Neuronal stem cell (in vitro differentiated cells): ENCODE measurements around the gene TMEM151B.

ENCODE experiments used
- DNase-seq: peaks from one replicate; pipeline ENCODE4 v3.0.0-alpha.2; 2013; ENCODE audit warnings: low spot score
- H2AFZ ChIP-seq: one replicate; pipeline ENCODE4 v1.6.1; 2013; ENCODE audit warnings: mild to moderate bottlenecking, low read length, inconsistent platforms
- H2AK5ac ChIP-seq: 2 replicates; pipeline ENCODE4 v1.6.1; 2013; ENCODE audit warnings: low read depth, mild to moderate bottlenecking, inconsistent platforms, low read length, moderate library complexity, mixed read lengths
- H2BK120ac ChIP-seq: 2 replicates; pipeline ENCODE4 v1.6.1; 2013; ENCODE audit warnings: low read depth, mild to moderate bottlenecking, inconsistent platforms, low read length, moderate library complexity, mixed read lengths
- H2BK12ac ChIP-seq: one replicate; pipeline ENCODE4 v1.6.1; 2013; ENCODE audit warnings: low read length, inconsistent platforms
- H2BK15ac ChIP-seq: 2 replicates; pipeline ENCODE4 v1.6.1; 2013; ENCODE audit warnings: mild to moderate bottlenecking, low read length, inconsistent platforms, mixed read lengths
- H2BK5ac ChIP-seq: one replicate; pipeline ENCODE4 v1.6.1; 2013; ENCODE audit warnings: inconsistent platforms, mild to moderate bottlenecking, low read length, moderate library complexity
- H3K14ac ChIP-seq: one replicate; pipeline ENCODE4 v1.6.1; 2013; ENCODE audit warnings: low read length, inconsistent platforms
- H3K18ac ChIP-seq: 2 replicates; pipeline ENCODE4 v1.6.1; 2013; ENCODE audit warnings: low read length, inconsistent platforms
- H3K23ac ChIP-seq: 2 replicates; pipeline ENCODE4 v1.6.1; 2013; ENCODE audit warnings: low read depth, mild to moderate bottlenecking, mixed read lengths, low read length, inconsistent platforms; ENCODE audit not compliant: poor library complexity
- H3K27ac ChIP-seq: replicated peaks from 3 replicates; pipeline ENCODE4 v1.5.1; 2013; ENCODE audit warnings: low read length, inconsistent platforms
- H3K27me3 ChIP-seq, 3 experiments: 2 replicates each; pipeline ENCODE4 v1.6.1; 2013; ENCODE audit warnings: low read length in 3 of 3, mild to moderate bottlenecking in 2 of 3, inconsistent platforms in 1 of 3, low read depth in 1 of 3, mixed read lengths in 1 of 3, moderate library complexity in 1 of 3; ENCODE audit not compliant: control insufficient read depth in 3 of 3, insufficient read depth in 3 of 3
- H3K36me3 ChIP-seq, 2 donors: replicated peaks in 1 of 2; 2 replicates each; pipeline ENCODE4 v1.6.1; 2013; ENCODE audit warnings: low read length in 2 of 2; ENCODE audit not compliant: control insufficient read depth in 2 of 2, insufficient read depth in 2 of 2
- H3K4ac ChIP-seq: 2 replicates; pipeline ENCODE4 v1.6.1; 2013; ENCODE audit warnings: inconsistent platforms, mild to moderate bottlenecking, low read length, moderate library complexity
- H3K4me1 ChIP-seq, 2 donors: 1 replicate in 1 of 2; 2 replicates in 1 of 2; pipeline ENCODE4 v1.6.1; 2013; ENCODE audit warnings: low read length in 2 of 2, low read depth in 1 of 2; ENCODE audit not compliant: control insufficient read depth in 2 of 2, insufficient read depth in 1 of 2
- H3K4me2 ChIP-seq: one replicate; pipeline ENCODE4 v1.6.1; 2013; ENCODE audit warnings: mild to moderate bottlenecking, low read length, inconsistent platforms; ENCODE audit not compliant: insufficient read depth, poor library complexity, severe bottlenecking
- H3K4me3 ChIP-seq, 2 donors: 2 replicates each; pipeline ENCODE4 v1.5.1; 2013; ENCODE audit warnings: low read length in 2 of 2, mild to moderate bottlenecking in 2 of 2, inconsistent platforms in 1 of 2, moderate library complexity in 1 of 2
- H3K79me1 ChIP-seq: one replicate; pipeline ENCODE4 v1.6.1; 2013; ENCODE audit warnings: low read depth, mild to moderate bottlenecking, inconsistent platforms, low read length, moderate library complexity
- H3K9ac ChIP-seq: one replicate; pipeline ENCODE4 v1.6.1; 2013; ENCODE audit warnings: mild to moderate bottlenecking, low read depth, low read length, inconsistent platforms; ENCODE audit not compliant: poor library complexity
- H3K9me3 ChIP-seq, 2 donors: replicated peaks in 1 of 2; 2 replicates each; pipeline versions ENCODE3 to v1.6.1; 2013; ENCODE audit warnings: low read length in 2 of 2, mild to moderate bottlenecking in 2 of 2, inconsistent platforms in 1 of 2, low read depth in 1 of 2, mixed read lengths in 1 of 2, moderate library complexity in 1 of 2; ENCODE audit not compliant: control insufficient read depth in 2 of 2, insufficient read depth in 1 of 2
- H4K8ac ChIP-seq: one replicate; pipeline ENCODE4 v1.6.1; 2013; ENCODE audit warnings: low read depth, mild to moderate bottlenecking, inconsistent platforms, low read length, moderate library complexity
- H4K91ac ChIP-seq: one replicate; pipeline ENCODE4 v1.6.1; 2013; ENCODE audit warnings: low read length, low read depth, mild to moderate bottlenecking, inconsistent platforms; ENCODE audit not compliant: poor library complexity
- WGBS, 2 donors: extraction: QIAGEN DNeasy Blood & Tissue Kit; methylation state at CpG; one replicate each; pipeline ENCODE4 v1.1.7; 2013; ENCODE audit warnings: missing lambda C conversion rate in 2 of 2, mixed read lengths in 1 of 2; ENCODE audit not compliant: insufficient read length in 2 of 2, insufficient replicate concordance in 1 of 2; ENCODE audit errors: extremely low coverage in 2 of 2; 5-methylcytosine and 5-hydroxymethylcytosine counted together

Gene TMEM151B

DNA sequence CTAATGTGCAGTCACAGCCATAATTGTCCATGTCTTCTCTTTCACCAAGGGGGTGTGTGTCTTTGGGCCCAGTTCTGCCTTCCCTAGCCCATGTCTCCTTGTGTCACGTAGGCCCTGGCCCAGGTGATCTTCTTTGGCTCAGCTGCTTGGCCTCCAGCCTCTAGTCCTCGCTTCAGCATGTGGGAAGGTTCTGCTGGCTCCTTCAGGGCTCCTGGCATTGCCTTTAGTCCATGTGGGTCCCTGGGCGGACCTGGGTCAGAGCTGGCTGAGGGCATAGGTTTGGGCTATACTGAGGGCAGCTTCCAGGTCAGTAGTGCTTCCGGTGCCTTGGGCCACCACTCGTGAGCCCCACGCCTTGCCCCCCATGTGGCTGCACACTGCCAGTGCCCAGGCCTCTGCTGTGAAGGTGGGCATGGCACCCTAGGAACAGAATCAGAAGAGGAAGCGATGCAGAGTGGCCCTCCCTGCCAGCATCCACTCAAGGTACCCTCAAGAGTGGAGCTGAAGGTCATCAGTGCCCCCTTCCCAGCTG is 30.1 kb downstream of the TMEM151B start:
- no peak overlapping the region for H4K91ac ChIP-seq
- H3K4me2 ChIP-seq = no peak overlapping the region
- H2AK5ac ChIP-seq = no peak overlapping the region
- H3K18ac ChIP-seq = no peak overlapping the region
- peaks cover 49 to 66% of the 10 kb centered on the region in 2 donors for H3K36me3 ChIP-seq
- peaks cover 0 to 17% (median 0%) of the 10 kb centered on the region in 3 experiments for H3K27me3 ChIP-seq
- DNase-seq = no peak
- H2BK15ac ChIP-seq = no peak overlapping the region
- WGBS, 2 donors = no CpG with 5 or more reads among the region's 7 CpGs
- H3K27ac ChIP-seq = no peak overlapping the region
- H3K9me3 ChIP-seq = no peaks in the 10 kb centered on the region
- H3K9ac ChIP-seq = no peak overlapping the region
- H3K4me3 ChIP-seq = no peak overlapping the region
- no peak overlapping the region for H2BK120ac ChIP-seq
- no peak overlapping the region for H4K8ac ChIP-seq
- peaks cover 3 to 12% of the 10 kb centered on the region in 2 donors for H3K4me1 ChIP-seq
- no peak overlapping the region for H2BK12ac ChIP-seq
- H3K23ac ChIP-seq = no peak overlapping the region
- no peak overlapping the region for H2AFZ ChIP-seq
- H3K4ac ChIP-seq = no peak overlapping the region
- no peak overlapping the region for H3K14ac ChIP-seq
- H2BK5ac ChIP-seq = no peak overlapping the region
- peaks cover 8% of the 10 kb centered on the region for H3K79me1 ChIP-seq

DNA sequence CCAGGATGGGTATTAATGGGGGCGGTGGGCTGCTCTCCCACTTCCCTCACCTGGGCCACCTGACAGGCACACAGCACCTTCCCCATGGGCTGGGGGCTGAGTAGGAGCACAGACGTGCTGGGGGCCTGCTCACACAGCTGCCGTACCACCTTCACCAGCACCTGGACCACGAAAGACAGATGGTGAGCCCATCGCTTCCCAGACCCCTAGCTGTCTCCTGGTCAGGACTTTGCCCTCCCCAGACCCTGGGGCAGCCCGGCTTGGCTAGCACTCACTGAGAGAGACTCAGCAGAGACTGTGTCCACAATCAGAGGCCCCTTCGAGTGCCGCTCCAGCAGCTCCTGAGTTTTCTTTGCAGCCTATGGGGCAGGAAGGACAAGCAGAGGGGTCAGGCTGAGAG is 30.9 kb downstream of the TMEM151B start:
- H3K79me1 ChIP-seq = peaks cover 8% of the 10 kb centered on the region
- no peak overlapping the region for H2AK5ac ChIP-seq
- no peak overlapping the region for H3K14ac ChIP-seq
- no peak overlapping the region for H2BK12ac ChIP-seq
- no peak overlapping the region for H3K4me3 ChIP-seq
- H4K8ac ChIP-seq = no peak overlapping the region
- H2BK15ac ChIP-seq = no peak overlapping the region
- H3K18ac ChIP-seq = no peak overlapping the region
- H3K4ac ChIP-seq = no peak overlapping the region
- no peak overlapping the region for H2AFZ ChIP-seq
- no peak overlapping the region for H2BK120ac ChIP-seq
- H4K91ac ChIP-seq = no peak overlapping the region
- peaks cover 56 to 74% of the 10 kb centered on the region in 2 donors for H3K36me3 ChIP-seq
- no peak overlapping the region for H3K9ac ChIP-seq
- H3K27me3 ChIP-seq = peaks cover 0 to 12% (median 0%) of the 10 kb centered on the region in 3 experiments
- no peaks in the 10 kb centered on the region for H3K9me3 ChIP-seq
- H3K23ac ChIP-seq = no peak overlapping the region
- H2BK5ac ChIP-seq = no peak overlapping the region
- no peak overlapping the region for H3K27ac ChIP-seq
- H3K4me1 ChIP-seq = peaks cover 3 to 12% of the 10 kb centered on the region in 2 donors
- no peak overlapping the region for H3K4me2 ChIP-seq
- DNase-seq = no peak
- no CpG with 5 or more reads among the region's 8 CpGs for WGBS, 2 donors

- H3K27ac ChIP-seq = no peak overlapping the region
- peaks cover under 1 to 8% of the 10 kb centered on the region in 2 donors for H3K4me1 ChIP-seq
- DNase-seq = no peak
- H3K9me3 ChIP-seq = no peaks in the 10 kb centered on the region
- peaks cover 8% of the 10 kb centered on the region for H3K79me1 ChIP-seq
- H3K14ac ChIP-seq = no peak overlapping the region
- H3K4me2 ChIP-seq = no peak overlapping the region
- H3K9ac ChIP-seq = no peak overlapping the region
- no peak overlapping the region for H4K91ac ChIP-seq
- H2BK120ac ChIP-seq = no peak overlapping the region
- no peak overlapping the region for H3K23ac ChIP-seq
- no peak overlapping the region for H2BK5ac ChIP-seq
- H4K8ac ChIP-seq = no peak overlapping the region
- H3K27me3 ChIP-seq = peaks cover 0 to 4% (median 0%) of the 10 kb centered on the region in 3 experiments
- WGBS, 2 donors = no CpG with 5 or more reads among the region's 14 CpGs
- peaks cover 63 to 83% of the 10 kb centered on the region in 2 donors for H3K36me3 ChIP-seq
- no peak overlapping the region for H2BK15ac ChIP-seq
- H2BK12ac ChIP-seq = no peak overlapping the region
- no peak overlapping the region for H3K4me3 ChIP-seq
- H2AFZ ChIP-seq = no peak overlapping the region
- H3K18ac ChIP-seq = no peak overlapping the region
- no peak overlapping the region for H3K4ac ChIP-seq
- H2AK5ac ChIP-seq = no peak overlapping the region
These were observed 31.7 kb downstream of the TMEM151B start for GRCh38 chr6:44301782-44302564.

DNA sequence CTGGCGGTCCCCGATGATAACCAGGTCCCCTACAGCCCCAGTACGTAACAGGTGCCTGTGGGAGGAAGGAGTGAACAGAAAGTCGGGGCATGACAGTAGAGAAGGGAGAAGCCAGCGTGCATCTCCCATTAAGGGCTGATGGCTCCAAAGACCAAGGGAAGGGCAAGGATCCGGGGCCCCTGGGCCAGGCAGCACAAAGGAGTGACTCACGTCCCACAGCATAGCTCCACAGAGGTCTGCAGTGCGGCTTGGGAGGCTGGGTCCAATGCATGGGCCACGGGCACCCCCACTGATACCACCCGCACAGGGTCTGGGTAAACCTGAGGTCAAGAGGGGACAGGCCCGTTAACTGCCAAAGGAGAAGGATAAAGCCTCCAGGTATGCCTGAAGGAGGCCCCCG is 32.6 kb downstream of the TMEM151B start:
- peaks cover 0 to 5% of the 10 kb centered on the region in 2 donors for H3K4me1 ChIP-seq
- no peak overlapping the region for H3K4me2 ChIP-seq

More for the DNA sequence above, 32.6 kb downstream of the TMEM151B start:
- Histone ChIP-seq H3K18ac (no peak overlapping the region), H4K91ac (no peak overlapping the region), H3K27me3 (no peaks in the 10 kb centered on the region), H2AFZ (no peak overlapping the region), H2BK5ac (no peak overlapping the region), H2AK5ac (no peak overlapping the region), H3K27ac (no peak overlapping the region), H2BK12ac (no peak overlapping the region), H3K4ac (no peak overlapping the region), H3K36me3 (peaks cover 71 to 91% of the 10 kb centered on the region in 2 donors), H2BK15ac (no peak overlapping the region), H3K4me3 (no peak overlapping the region), H4K8ac (no peak overlapping the region), H3K9ac (no peak overlapping the region), H3K14ac (no peak overlapping the region), H3K9me3 (no peaks in the 10 kb centered on the region), H2BK120ac (no peak overlapping the region), H3K79me1 (peaks cover 8% of the 10 kb centered on the region), H3K23ac (no peak overlapping the region)
- no CpG with 5 or more reads among the region's 12 CpGs for WGBS, 2 donors
- no peak for DNase-seq
